ENCODE measurements around the gene NPAS3.

Gene NPAS3

DNA sequence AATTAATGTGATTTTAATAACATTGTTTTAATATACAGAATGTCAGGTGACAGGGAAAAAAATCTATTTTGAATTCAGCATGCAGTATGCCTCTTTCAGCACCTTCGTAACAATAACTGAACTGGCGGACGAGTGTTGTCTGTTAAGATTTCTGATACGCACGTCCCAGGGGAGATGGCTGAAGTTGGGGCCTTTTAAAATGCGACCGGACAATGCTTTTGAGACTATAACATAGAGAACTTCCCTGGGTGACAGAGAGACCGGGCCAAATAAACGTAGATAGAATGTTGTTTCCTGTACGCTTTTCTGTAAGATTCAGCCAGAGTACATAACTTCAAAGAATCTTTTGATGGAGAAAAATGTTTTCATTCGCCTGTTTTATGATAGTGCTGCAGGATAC, 772.5 kb downstream of the NPAS3 start:
- TF ChIP-seq EZH2phosphoT487 (IDR thresholded peaks at IDR 0.05; ENCODE audit: low read depth) (no peak), CTCF (IDR thresholded peaks at IDR 0.05; ENCODE audit: low read depth, low read length) (no peak)
- Histone ChIP-seq H2AFZ (ENCODE audit: low read depth, low read length) (no peak overlapping the region), H3K4me1 (ENCODE audit: low read length) (no peaks in the 10 kb centered on the region), H3K27ac (ENCODE audit: low read length) (no peak overlapping the region), H4K20me1 (ENCODE audit: insufficient read depth, low read length) (no peaks in the 10 kb centered on the region), H3K9ac (ENCODE audit: low read length) (no peak overlapping the region), H3K79me2 (ENCODE audit: low read length) (no peaks in the 10 kb centered on the region), H3K4me3 (ENCODE audit: low read length) (no peak overlapping the region), H3K9me3 (ENCODE audit: insufficient read depth, low read length) (no peaks in the 10 kb centered on the region), H3K36me3 (replicated peaks; ENCODE audit: low read depth, low read length) (no peaks in the 10 kb centered on the region), H3K27me3 (ENCODE audit: low read depth, low read length) (peaks cover 28% of the 10 kb centered on the region), H3K4me2 (ENCODE audit: low read length) (no peak overlapping the region)

GRCh38 chr14:33711811-33712216, 773.1 kb downstream of the NPAS3 start:
- Histone ChIP-seq H4K20me1 (ENCODE audit: insufficient read depth, low read length) (no peaks in the 10 kb centered on the region), H3K27me3 (ENCODE audit: low read depth, low read length) (peaks cover 26% of the 10 kb centered on the region), H3K36me3 (replicated peaks; ENCODE audit: low read depth, low read length) (no peaks in the 10 kb centered on the region), H3K9ac (ENCODE audit: low read length) (no peak overlapping the region), H3K4me1 (ENCODE audit: low read length) (no peaks in the 10 kb centered on the region), H3K4me3 (ENCODE audit: low read length) (no peak overlapping the region), H3K4me2 (ENCODE audit: low read length) (no peak overlapping the region), H3K9me3 (ENCODE audit: insufficient read depth, low read length) (no peaks in the 10 kb centered on the region), H3K27ac (ENCODE audit: low read length) (no peak overlapping the region), H3K79me2 (ENCODE audit: low read length) (no peaks in the 10 kb centered on the region), H2AFZ (ENCODE audit: low read depth, low read length) (no peak overlapping the region)
- TF ChIP-seq EZH2phosphoT487 (IDR thresholded peaks at IDR 0.05; ENCODE audit: low read depth) (no peak), CTCF (IDR thresholded peaks at IDR 0.05; ENCODE audit: low read depth, low read length) (no peak)

DNA sequence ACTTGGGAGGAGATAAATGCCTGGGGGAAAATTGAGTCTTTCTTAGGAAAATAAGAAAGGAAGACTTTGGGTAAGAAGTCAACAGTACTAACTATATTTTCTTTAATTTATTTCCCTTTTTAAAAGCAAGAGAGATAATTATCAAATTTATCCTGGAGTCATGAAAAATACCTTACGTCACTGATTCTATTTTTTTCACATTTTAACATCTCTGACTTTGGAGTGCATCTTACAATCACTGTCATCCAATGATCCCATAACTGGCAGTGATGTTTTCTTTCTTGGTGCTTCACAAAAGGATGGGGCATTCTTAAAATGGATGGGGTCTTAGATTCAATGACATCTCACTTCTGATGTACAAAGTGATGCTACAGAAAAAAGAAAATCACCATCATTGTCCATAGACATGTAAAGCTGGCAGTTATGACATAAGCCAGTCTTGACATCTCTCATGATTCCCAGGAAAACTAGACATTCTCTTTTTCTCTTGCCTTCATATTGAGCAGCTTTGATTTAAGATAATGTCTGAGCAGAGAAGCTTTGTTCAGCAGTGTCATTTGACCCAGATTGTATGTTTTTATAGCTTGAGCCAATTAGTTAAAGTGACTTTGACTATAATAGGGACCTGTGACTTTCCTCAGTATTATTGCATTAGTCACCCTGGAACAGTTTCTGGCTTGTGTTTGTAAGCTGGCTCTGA, 776.0 kb downstream of the NPAS3 start:
- H4K20me1 ChIP-seq (ENCODE audit: insufficient read depth, low read length): no peaks in the 10 kb centered on the region
- H3K4me2 ChIP-seq (ENCODE audit: low read length): no peak overlapping the region
- H3K27ac ChIP-seq (ENCODE audit: low read length): no peak overlapping the region
- TF ChIP-seq CTCF (IDR thresholded peaks at IDR 0.05; ENCODE audit: low read depth, low read length) (no peak), EZH2phosphoT487 (IDR thresholded peaks at IDR 0.05; ENCODE audit: low read depth) (no peak)
- H2AFZ ChIP-seq (ENCODE audit: low read depth, low read length): no peak overlapping the region
- H3K27me3 ChIP-seq (ENCODE audit: low read depth, low read length): peaks cover 13% of the 10 kb centered on the region
- no peak overlapping the region for H3K9ac ChIP-seq (ENCODE audit: low read length)
- H3K9me3 ChIP-seq (ENCODE audit: insufficient read depth, low read length): no peaks in the 10 kb centered on the region
- H3K79me2 ChIP-seq (ENCODE audit: low read length): no peaks in the 10 kb centered on the region
- no peak overlapping the region for H3K4me3 ChIP-seq (ENCODE audit: low read length)
- H3K4me1 ChIP-seq (ENCODE audit: low read length): no peaks in the 10 kb centered on the region
- no peaks in the 10 kb centered on the region for H3K36me3 ChIP-seq (replicated peaks; ENCODE audit: low read depth, low read length)

- Histone ChIP-seq H3K27me3 (ENCODE audit: low read depth, low read length) (peaks cover 12% of the 10 kb centered on the region), H4K20me1 (ENCODE audit: insufficient read depth, low read length) (no peaks in the 10 kb centered on the region), H3K36me3 (replicated peaks; ENCODE audit: low read depth, low read length) (no peaks in the 10 kb centered on the region), H3K4me2 (ENCODE audit: low read length) (no peak overlapping the region), H3K4me3 (ENCODE audit: low read length) (no peak overlapping the region), H3K9me3 (ENCODE audit: insufficient read depth, low read length) (no peaks in the 10 kb centered on the region), H3K9ac (ENCODE audit: low read length) (no peak overlapping the region), H3K27ac (ENCODE audit: low read length) (no peak overlapping the region), H3K79me2 (ENCODE audit: low read length) (no peaks in the 10 kb centered on the region), H2AFZ (ENCODE audit: low read depth, low read length) (no peak overlapping the region), H3K4me1 (ENCODE audit: low read length) (no peaks in the 10 kb centered on the region)
- TF ChIP-seq CTCF (IDR thresholded peaks at IDR 0.05; ENCODE audit: low read depth, low read length) (no peak), EZH2phosphoT487 (IDR thresholded peaks at IDR 0.05; ENCODE audit: low read depth) (no peak)
Measured at GRCh38 chr14:33715227-33715528, 776.5 kb downstream of the NPAS3 start.

All from OCI-LY3 (cell line).